Right lobe of liver (tissue), 6 donors: ENCODE results near the gene ZSCAN31. TPM values are rescaled to one million over a fixed set of nuclear protein-coding genes. Genes with fewer than 3 reads are reported as not detected.

Source experiments
- ATAC-seq, 4 donors: fragments of 200-7000 bp; cut with Tn5 transposase; one replicate each; pipeline ENCODE4 v1.9.1; 2020; ENCODE audit warnings: mild to moderate bottlenecking in 4 of 4, moderate library complexity in 4 of 4
- DNase-seq, 3 donors: peaks; one replicate each; pipeline ENCODE4 v3.0.0-alpha.2; 2020
- H3K27ac ChIP-seq, 3 donors: fragments of 200-600 bp; one replicate each; pipeline ENCODE4 v1.8.0; 2022
- H3K27me3 ChIP-seq, 2 donors: fragments of 200-600 bp; one replicate each; pipeline ENCODE4 v1.8.0; 2022
- H3K36me3 ChIP-seq, 4 donors: fragments of 200-600 bp; sonication (generic) in 1 of 4; one replicate each; pipeline versions ENCODE4 v1.5.1 to v1.8.0; 2017 to 2022; ENCODE audit warnings: control low read depth in 1 of 4
- H3K4me1 ChIP-seq, 4 donors: fragments of 200-600 bp; sonication (generic) in 1 of 4; one replicate each; pipeline versions ENCODE4 v1.5.1 to v1.8.0; 2017 to 2022; ENCODE audit warnings: control low read depth in 1 of 4
- H3K4me3 ChIP-seq, 3 donors: fragments of 200-600 bp; one replicate each; pipeline ENCODE4 v1.8.0; 2022
- H3K9me3 ChIP-seq, 4 donors: fragments of 200-600 bp; sonication (generic) in 1 of 4; one replicate each; pipeline versions ENCODE4 v1.5.1 to v1.8.0; 2017 to 2022; ENCODE audit warnings: control low read depth in 1 of 4
- CTCF ChIP-seq, 4 donors: fragments of 200-600 bp in 3 of 4; fragments of 450-650 bp in 1 of 4; IDR thresholded peaks; one replicate each; pipeline versions ENCODE4 v1.5.1 to v1.8.0; 2016 to 2022; ENCODE audit warnings: antibody characterized with exemption in 4 of 4, mild to moderate bottlenecking in 2 of 4
- POLR2A ChIP-seq: fragments of 450-650 bp; IDR thresholded peaks from one replicate; pipeline ENCODE4 v1.6.1; 2017; ENCODE audit warnings: antibody characterized with exemption, mild to moderate bottlenecking
- WGBS: methylation state at CpG from one replicate; pipeline ENCODE4 v1.1.6; 2018; ENCODE audit warnings: low coverage, low lambda C conversion rate; ENCODE audit not compliant: insufficient coverage; ENCODE audit errors: missing lambda C conversion rate; 5-methylcytosine and 5-hydroxymethylcytosine counted together
- intact Hi-C, 2 donors: fragments of 100-400 bp; cut with DNase I; formaldehyde crosslinking; loops; one replicate each; pipeline versions ENCODE4 v1.11.2 to v1.14.1; 2022
- total RNA-seq, 6 experiments: library from RNA; depleted of rRNA in 2 of 6; stranded (reverse); fragments of >200 nt in 2 of 6; fragmentation: NEBNext Ultra II Directional in 3 of 6; extraction: Animal tissue kit (Norgen Biotek cat#: 25700) in 3 of 6; gene quantifications; one replicate each; pipeline versions ENCODE4 v1.1.0 to v1.2.4, GENCODE V29; 2016 to 2023
- donor health status: DM: no; HTN: yes; CAD: no.
- donor health status: DM: no; HTN: no; CAD: no.
- donor health status: DM: no; HTN: no; CAD: no.
- donor health status: DM: no; HTN: yes; CAD: no.
- donor health status: DM: no; HTN: yes; CAD: no.

Gene ZSCAN31
- total RNA-seq, 6 experiments from 2014 or later, result 3.7 to 6.9 (median 4.6) TPM

DNA sequence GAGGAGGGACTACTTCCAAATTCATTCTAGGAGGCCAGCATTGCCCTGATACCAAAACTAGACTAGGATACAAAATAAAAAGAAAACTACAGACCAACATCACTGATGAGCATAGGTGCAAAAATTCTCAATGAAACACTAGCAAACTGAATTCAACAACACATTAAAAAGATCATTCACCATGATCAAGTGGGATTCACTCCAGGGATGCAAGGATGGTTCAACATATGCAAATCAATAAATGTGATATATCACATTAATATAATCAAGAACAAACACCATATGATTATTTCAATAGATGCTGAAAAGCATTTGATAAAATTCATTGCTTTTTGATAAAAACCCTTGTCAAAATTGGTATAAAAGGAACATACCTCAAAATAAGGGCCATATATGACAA, 44.4 kb downstream of the ZSCAN31 start:
- no peak for DNase-seq
- TF ChIP-seq POLR2A (no peak), CTCF (IDR thresholded peaks at IDR 0.05) (no peak)
- Histone ChIP-seq H3K4me3 (no peak overlapping the region), H3K9me3 (no peaks in the 10 kb centered on the region), H3K27me3 (no peaks in the 10 kb centered on the region), H3K27ac (no peak overlapping the region), H3K36me3 (no peaks in the 10 kb centered on the region), H3K4me1 (peaks cover 0 to 2% (median 0%) of the 10 kb centered on the region in 4 donors)
- intact Hi-C loops, result no loop called here
- no peak for ATAC-seq

DNA sequence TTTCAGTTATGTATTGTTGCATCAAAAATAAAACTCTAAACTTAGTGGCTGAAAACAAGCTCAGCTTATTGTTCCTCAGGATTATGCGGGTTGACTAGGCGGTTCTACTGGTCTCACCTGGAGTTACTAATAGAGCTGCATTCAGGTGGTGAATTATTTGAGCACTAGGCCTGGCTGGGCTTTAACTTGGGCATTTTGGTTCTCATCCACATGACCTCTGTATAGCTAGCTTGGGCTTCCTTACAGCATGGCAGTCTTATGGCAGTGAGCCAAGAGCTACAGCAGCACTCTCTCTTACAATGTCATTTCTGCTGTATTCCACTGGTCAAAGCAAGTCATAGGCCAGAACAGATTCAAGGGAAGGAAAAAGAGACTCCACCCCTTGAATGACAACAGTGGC, 53.0 kb downstream of the ZSCAN31 start:
- intact Hi-C loops, result no loop called here
- TF ChIP-seq POLR2A, result no peak
- no peak for TF ChIP-seq CTCF (IDR thresholded peaks at IDR 0.05)
- H3K36me3 ChIP-seq, result no peaks in the 10 kb centered on the region
- no peak overlapping the region for H3K27ac ChIP-seq
- H3K9me3 ChIP-seq, result no peaks in the 10 kb centered on the region
- DNase-seq (no peak), ATAC-seq (no peak)
- H3K4me3 ChIP-seq, result no peak overlapping the region
- 92% methylated on average over 2 of the region's 2 CpGs for WGBS
- H3K4me1 ChIP-seq, result peaks cover 0 to 17% (median 0%) of the 10 kb centered on the region in 4 donors
- H3K27me3 ChIP-seq, result no peaks in the 10 kb centered on the region

DNA sequence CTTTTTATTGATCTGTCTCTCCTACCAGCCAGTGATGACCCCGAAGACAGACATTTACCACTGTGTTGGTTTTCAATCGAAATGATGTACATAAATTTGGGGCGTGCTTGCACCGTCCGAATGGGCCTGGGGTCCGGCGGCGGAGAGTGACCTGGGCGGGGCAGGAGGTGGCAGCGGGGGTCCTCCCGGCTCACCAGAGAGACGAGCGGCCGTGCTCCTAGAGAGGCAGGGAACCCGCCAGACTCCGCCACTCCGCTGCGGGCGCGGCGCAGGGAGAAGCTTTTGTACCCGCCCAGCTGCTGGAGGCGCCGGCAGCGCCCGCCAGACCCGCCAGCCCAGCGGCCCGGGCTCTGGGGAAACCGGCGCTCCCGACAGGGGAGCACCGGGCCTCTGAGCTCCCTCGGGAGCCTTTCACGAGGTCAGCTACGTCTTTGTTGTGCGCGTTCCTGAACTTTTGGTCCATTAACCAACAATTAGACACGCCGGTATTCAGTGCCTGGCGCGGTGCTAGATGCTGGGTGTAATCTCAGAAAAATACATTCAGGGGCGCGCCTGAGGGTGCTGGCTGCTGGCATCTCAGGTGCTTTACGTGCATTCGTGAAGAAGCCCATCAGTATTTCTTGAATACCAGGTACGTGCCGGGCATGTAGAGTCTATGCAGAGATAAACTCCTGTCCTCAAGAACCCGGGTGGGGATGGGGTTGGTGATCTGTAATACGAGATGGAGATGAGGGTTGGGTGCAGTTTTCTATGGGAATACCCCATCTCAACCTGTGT, 54.5 kb downstream of the ZSCAN31 start, which contains the start of gene PGBD1:
TSS of gene PGBD1 (plus strand) at position 285 of the 777 bp plus-strand sequence. CDS start 2,242 bp downstream, outside the sequence.
- 5% methylated on average over 19 of the region's 50 CpGs for WGBS
- DNase-seq (peak; percentile 57 to 75 (median 69)), ATAC-seq (peak; percentile 86 to 95 (median 92))
- intact Hi-C loops, result no loop called here
- peak; percentile 48 for TF ChIP-seq POLR2A
- no peak for TF ChIP-seq CTCF (IDR thresholded peaks at IDR 0.05)
- Histone ChIP-seq H3K4me3 (peak within 1 kb of the TSS; percentile 47 to 57 (median 55)), H3K9me3 (no peaks in the 10 kb centered on the region), H3K36me3 (peaks cover 0 to 9% (median 0%) of the 10 kb centered on the region in 4 donors), H3K27ac (no peak within 1 kb of the TSS), H3K27me3 (no peaks in the 10 kb centered on the region), H3K4me1 (peaks cover 0 to 22% (median 0%) of the 10 kb centered on the region in 4 donors)

- DNase-seq (no peak), ATAC-seq (no peak)
- Histone ChIP-seq H3K4me3 (peak overlapping the region; percentile 47 to 57 (median 55)), H3K4me1 (peaks cover 0 to 15% (median 0%) of the 10 kb centered on the region in 4 donors), H3K9me3 (no peaks in the 10 kb centered on the region), H3K27ac (no peak overlapping the region), H3K36me3 (peaks cover 0 to 14% (median 2%) of the 10 kb centered on the region in 4 donors), H3K27me3 (no peaks in the 10 kb centered on the region)
- intact Hi-C loops, result no loop called here
- 31% methylated on average over 3 of the region's 3 CpGs for WGBS
- TF ChIP-seq POLR2A, result no peak
Observed at GRCh38 chr6:28280595-28281287, 55.2 kb downstream of the ZSCAN31 start.

GRCh38 chr6:28277746-28278145, 58.2 kb downstream of the ZSCAN31 start:
- 24% methylated on average over 3 of the region's 3 CpGs for WGBS
- peaks cover 0 to 11% (median 0%) of the 10 kb centered on the region in 4 donors for H3K4me1 ChIP-seq
- TF ChIP-seq POLR2A (no peak), CTCF (IDR thresholded peaks at IDR 0.05) (no peak)
- H3K27ac ChIP-seq, result no peak overlapping the region
- no peak for DNase-seq
- H3K9me3 ChIP-seq, result no peaks in the 10 kb centered on the region
- no peaks in the 10 kb centered on the region for H3K27me3 ChIP-seq
- peaks cover 0 to 40% (median 2%) of the 10 kb centered on the region in 4 donors for H3K36me3 ChIP-seq
- no peak overlapping the region for H3K4me3 ChIP-seq
- intact Hi-C loops, result no loop called here
- ATAC-seq, result peak; percentile 53 to 81 (median 66)
